Right kidney (tissue), 1 donor: Measurements from ENCODE around the gene BTG1.

Source experiments
- DNase-seq: peaks from one replicate; pipeline ENCODE4 v3.0.0-alpha.2; 2016

Gene BTG1

DNA sequence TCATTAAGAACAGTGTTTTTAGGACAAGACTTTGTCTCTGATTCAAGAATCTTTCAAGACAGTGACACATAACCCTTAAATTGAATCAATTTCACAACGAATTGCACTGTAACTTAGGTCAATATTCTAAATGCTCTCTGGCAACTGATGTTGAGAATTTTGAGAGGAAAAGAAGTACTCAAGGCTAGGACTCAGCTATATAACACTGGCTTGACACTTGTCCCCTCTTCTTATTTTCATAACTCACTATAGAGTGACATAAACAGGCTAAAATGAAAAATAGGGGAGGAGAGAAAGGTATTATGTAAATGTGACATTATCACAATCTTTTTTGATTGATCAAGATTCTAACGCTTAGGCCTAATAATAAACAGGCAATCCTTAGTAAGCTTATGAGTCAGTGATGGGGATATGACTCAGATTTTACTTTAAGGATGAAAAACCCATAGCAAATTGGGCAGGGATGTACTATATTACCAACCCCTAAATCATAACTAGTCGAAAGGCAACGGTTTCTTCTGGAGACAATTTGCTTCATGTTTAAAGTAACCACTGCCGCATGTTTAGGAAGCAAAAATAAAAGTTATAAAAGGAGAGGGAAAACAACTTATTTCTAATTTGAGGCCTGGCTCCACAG, 10.9 kb downstream of the BTG1 start:
- no peak for DNase-seq

DNA sequence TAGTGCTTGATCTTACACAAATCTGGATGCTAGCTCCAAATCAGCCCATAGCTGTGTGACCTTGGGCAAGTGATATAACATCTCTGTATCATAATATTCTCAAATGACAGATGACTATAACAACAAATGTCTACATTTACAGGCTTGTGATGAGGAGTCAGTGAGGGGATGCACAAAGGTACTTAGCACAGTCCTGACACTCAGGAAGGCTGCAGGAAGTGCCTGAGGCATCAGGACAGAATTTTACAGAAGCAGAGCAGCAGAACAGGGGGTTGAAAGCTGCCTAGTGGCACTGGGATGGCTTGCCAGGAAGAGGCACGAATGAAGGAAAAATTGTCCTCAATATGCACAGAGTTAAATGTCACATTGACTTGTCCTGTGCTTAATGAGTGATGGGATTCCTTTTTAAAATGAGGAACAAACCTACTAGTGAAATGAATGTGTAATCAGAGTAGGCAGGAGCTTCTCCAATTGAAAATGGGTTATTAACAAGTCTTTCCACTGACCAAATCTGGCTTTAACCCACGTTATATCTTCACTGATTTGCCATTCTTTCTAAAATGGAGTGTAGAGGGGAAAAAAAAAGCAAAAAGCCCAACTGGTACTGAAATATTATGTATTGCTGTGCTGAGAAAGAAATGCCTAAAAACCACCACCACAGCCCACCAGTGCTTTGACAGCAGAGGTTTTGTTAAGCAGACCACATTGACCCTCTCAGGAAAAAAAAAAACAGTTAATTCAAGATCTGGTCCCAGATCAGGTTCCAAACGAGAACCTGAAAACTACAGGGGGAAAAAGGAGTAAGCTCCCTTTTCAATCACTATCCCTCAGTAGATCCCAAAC, 11.6 kb downstream of the BTG1 start:
- no peak for DNase-seq

DNA sequence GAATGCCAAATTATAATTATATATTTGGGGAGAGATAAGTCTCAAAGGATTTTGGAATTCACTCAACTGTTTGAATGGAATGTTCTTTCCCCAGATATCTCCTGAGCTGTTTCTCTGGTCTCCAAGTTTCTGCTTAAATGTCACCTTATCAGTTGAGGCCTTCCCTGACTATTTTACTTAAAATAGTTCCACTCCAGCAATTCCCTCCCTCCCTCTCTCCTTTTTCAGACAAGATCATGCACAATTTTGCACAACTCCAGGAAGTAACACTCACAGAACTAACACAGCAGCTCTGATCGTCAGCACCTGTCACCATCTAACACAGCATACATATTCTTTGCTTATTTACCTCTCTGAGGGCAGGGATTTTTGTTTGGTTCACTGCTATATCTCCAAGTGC, 12.5 kb downstream of the BTG1 start:
- DNase-seq = no peak

DNA sequence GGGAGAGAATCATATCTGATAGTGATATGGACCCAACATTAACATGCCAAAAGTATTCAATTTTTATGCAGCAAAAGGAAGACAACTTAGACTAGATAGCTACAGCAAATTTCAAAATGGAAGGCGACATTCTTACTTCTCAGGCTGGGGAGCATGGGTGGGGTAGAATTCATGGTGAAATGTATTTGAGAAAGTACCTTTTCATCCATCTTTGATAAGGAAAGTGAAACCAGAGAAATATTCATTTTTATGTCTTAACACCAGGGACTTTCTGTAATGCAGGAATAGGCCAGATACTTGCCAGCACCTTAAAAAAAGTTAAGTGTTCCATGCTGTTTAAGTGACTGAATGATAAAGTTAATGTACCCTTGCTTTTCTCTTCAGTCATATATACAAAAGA, 13.4 kb downstream of the BTG1 start:
- no peak for DNase-seq

DNA sequence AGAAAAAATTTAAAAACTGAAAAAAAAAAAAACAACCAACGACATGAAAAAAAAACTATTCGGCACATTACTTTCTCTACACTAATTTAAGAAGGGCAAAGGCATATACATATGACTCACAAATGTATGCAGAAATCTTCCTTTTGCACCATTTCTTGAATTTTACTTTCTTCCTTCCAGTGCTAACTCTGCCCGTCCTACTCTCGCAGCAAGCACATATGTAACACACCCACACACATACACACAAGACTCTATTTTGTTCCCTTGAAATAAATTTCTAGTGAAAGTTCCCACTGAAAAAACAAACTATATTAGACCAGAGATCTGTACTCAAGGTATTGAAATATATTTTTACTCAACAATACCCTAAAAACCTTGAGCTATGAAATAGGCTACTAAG, 14.6 kb downstream of the BTG1 start:
- no peak for DNase-seq

DNA sequence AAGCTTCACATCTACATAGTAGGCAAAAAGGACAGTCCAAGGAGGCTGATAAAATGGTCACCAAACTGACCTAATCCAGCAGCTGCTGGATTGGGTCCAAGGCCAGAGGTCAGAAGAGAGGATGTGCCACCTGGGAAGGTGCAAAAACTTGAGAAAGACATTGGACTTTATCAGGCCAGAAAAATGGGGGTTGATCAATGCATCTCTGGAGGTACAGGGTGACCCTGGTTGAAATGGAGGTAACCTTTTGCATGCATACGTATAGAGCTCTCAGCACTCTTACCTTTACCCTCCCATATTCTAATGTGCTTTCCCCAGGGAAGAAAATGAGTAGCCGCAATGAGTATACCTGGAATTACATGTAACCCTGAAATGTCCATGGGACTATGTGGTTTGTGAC, 16.0 kb downstream of the BTG1 start:
- no peak for DNase-seq

DNA sequence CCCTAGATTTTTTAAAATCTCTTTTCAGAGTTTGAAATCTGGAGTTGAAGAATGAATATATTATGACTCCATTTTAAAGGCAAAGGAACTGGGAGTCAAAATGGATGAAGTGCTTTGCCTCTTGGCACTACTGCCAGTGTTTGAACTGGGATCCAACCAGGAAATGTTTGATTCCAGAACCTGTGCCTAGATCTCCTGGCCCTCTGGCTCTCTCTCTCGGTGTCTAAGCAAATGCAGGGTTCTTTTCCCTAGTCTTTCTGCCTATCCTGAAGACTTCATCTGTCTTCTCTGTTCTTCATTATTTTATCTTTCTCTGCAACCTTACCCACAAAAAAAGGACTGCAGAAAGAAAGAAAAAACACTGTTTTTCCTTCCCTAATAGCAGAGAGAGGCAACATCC, 17.0 kb downstream of the BTG1 start:
- no peak for DNase-seq

DNA sequence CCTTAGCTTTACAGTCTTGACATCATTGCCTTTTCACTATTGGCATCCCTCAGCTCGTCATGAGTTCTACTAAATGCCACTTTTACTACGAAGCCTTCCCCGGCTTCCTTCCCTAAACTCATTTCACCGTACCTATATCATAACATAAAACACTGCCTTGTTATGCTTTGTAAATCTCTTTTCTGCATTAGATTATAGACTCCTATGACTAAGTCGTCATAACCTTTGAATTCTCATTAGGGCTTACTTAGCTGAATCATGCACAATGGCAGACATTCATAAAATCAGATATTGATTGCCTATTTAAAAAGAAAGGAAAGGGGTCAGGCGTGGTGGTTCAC, 21.0 kb downstream of the BTG1 start:
- no peak for DNase-seq

DNA sequence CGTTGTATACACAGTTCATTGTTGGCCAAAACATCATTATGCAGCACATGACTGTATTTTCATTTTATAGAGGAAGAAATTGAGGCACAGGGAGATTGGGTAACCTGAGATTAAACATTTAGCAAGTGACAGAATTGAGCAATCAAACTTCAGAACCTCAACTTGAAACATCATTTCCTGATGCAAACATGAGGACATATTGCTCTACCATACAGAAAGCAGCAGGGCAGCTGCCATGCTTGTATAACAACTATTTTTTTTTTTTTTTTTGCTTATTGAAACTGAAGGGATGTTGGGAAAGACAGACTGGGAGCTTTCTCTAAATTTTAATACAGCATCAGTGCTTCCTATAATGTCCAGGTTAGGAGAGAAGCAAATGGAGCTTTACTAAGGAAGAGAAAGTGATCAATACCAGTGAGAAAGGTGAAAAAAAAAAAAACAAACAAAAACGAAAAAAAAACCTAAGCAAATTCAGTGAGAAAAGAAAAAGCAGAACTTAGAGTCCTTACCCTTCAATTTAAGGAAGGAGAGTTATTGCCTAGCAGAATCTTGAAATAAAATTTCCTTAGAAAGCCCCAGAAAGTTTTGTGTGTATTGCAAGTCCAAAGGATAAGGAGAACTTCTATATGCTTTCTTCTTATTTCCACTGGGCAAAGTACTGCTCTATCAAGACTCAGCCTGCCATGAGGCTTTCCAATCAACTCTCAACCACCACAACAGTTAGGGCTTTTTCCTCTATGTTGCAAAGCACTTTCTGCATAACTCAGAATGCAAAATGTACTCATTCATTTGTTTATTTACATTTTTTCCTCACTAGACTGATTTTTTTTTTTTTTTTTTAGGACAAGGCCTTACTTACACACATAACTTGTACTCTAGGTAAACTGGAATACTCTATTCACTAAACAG, 21.6 kb downstream of the BTG1 start:
- no peak for DNase-seq

DNA sequence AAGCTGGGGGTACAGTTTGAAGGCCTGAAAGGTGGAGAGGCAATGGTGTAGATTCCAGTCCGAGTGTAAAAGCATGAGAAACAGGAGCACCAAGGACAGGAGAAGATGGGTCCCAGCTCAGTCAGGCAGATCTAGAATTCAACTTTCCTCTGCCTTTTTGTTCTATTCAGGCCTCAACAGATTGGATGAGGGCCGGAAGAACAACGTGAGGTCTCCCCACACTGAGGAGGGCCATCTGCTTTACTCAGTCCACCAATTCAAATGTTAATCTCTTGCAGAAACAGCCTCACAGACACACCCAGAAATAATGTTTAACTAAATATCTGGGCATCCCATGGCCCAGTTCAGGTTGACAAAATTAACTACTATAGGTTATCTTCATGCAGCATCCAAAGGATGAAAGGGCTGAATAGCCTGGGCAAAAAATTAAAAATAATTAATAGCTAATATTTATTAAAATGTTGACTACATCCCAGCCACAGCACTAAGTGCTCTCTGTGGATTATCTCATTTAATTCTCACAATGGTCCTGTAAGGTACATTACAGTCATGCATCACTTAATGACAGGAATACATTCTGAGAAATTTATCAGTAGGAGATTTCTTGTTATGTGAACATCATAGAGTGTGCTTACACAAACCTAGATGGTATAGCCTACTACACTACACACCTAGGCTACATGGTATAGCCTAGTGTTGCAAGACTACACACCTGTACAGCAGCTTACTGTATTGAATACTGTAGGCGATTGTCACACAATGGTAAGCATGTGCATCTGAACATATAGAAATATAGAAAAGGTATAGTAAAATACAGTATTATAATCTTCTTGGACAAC, 22.5 kb downstream of the BTG1 start:
- no peak for DNase-seq

DNA sequence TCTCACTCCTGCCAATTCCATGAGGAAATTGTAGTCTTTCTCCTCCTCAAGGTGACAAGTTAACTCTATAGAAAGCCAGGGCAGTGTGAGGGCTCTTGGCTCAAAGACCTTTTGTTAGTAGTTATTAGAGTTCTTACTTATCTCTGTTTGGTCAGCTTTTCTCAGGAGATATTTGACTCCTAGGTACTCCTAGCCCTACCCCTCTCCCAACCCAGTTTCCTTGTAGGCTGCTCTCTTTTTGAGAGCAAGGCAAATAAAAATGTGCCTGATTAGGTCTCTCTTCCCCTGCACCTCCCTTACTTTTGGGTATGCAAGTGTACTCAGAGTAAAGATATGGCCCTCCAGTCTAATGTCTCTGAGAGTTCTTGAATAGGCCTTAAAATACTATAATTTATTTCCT, 23.8 kb downstream of the BTG1 start:
- no peak for DNase-seq

DNA sequence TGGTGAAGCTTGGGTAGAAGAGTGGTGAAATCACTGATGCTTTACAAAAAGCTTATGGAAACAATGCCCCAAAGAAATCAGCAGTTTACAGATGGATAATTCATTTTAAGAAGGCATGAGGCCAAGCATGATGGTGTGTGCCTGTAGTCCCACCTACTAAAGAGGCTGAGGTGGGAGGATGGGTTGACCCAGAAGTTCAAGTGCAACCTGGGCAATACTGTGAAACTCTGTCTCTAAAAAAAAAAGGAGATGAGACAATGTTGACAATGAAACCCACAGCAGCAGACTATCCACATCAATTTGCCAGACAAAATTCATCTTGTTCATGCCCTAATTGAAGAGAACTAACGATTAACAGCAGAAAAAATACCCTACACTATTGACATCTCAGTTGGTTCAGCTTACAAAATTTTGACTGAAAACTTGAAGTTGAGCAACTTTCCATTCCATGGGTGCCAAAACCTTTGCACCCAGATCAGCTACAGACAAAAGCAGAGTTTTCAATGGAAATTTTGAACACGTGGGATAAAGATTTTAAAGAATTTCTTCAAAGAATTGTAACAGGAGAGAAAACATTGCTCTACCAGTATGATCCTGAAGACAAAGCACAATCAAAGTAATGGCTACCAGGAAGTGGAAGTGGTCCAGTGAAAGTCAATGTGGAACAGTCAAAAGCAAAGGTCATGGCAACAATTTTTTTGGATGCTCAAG, 26.7 kb downstream of the BTG1 start:
- DNase-seq = no peak

DNA sequence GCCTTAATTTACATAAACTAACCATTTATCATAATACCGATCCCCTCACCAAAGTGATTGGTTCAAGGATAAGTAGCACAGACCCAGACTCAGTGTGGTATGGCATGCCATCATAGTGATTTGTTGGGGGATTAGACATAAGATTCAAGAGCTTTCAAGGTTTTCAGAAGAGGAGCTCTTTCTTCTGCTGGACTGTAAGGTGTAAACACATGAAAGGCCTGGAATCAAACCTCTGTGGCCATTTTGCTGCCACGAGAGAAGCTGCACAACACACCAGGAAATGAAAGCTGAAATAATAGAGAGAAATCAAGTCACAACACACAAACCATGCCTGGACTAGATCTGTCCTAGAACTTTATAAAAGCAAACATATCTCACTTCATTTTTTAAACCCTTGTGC, 30.8 kb downstream of the BTG1 start:
- no peak for DNase-seq

DNA sequence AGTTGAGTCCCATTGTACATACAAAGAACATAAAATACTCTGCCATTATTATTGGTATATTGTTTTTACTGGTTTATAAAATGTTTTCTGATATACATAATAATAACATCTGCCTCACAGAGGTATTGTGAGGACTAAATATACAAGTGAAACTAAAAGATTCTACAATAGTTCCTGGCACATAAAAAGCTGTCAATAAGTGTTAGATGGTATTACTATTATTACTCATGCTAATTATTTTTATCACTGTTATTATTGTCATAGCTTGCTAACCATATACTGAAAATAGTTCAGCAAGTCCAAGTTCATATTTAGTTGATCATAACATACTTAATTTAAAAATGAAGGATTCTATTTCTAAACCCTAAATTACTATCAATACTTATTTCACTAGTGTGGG, 34.4 kb downstream of the BTG1 start:
- no peak for DNase-seq

DNA sequence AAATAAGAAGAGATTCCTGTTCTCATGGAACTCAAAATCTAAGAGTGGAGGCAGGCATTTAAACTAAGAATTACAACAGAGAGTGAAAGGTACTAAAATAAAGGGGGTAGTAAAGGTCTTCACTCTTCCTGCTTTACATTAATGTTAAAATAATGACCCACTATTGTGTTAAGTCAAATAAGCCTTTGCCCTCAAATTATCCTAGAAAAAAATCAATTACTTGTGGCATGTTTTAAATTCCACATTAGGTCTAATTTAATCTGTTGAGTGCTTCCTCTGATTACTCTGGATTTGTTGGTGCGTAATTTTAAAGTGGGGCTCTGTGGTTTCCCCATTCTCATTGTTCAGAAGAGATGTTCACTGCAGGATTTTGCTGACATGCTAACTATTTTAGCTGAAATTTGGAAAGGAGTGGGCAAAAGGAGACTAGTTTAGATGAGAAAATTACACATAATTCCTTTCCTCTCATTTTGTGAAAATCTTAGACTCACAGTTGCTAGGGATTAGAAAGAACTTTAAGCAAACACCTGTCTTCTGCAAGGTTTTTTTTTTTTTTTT, 35.5 kb downstream of the BTG1 start:
- DNase-seq = no peak

DNA sequence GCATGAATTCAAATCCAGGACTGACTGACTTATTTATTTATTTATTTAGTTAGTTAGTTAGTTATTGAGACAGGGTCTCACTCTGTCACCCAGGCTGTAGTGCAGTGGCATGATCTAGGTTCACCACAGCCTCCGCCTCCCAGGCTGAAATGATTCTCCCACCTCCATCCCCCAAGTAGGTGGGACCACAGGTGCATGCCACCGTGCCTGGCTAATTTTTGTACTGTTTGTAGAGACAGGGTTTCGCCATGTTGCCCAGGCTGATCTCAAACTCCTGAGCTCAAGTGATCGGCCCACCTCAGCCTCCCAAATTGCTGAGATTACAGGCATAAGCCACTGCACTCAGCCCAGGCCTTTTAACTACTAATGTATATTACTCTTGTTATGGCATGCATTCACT, 36.0 kb downstream of the BTG1 start:
- DNase-seq = no peak

DNA sequence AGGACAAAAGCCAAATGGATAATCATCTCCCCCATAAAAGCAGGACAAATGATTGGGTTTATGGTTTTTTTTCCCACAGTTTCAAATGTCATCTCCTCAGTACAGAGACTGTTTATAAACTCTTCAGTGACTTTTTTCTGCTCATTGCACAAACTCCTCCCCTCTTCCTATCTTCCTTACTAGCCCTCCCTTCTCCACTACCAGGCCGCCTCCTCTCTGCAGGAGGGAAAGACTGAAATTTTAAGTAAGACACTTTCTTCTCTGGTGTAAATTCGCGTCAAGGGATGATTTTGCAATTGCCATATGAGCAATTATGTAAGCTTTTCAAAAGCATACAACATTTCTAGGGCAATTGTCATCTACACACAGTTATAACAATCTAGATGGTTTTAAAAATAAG, 37.0 kb downstream of the BTG1 start:
- DNase-seq = no peak

DNA sequence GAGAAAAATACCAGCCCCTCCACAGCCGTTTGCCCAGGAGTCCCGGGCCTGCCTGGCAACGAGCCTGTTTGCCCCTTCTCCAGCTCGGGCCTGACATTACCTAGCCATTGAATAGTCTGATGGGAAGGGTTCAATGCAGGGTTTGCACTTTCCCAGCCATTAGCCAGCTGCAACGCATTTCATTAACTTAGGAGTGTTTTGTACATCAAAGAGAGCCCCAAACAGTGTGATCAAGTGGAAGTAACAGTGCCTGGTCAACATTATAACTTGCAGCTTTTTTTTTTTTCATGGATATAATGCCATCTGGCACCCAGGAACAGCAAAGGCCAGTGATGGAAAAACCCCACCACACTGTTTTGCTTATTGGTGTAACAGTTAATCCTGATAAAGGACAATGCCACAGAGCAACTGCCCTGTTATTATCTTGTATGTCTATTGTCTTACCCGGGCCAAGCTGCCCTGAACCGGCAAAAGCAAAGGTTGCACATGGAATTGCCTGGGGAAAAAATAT, 38.0 kb downstream of the BTG1 start:
- DNase-seq = no peak

DNA sequence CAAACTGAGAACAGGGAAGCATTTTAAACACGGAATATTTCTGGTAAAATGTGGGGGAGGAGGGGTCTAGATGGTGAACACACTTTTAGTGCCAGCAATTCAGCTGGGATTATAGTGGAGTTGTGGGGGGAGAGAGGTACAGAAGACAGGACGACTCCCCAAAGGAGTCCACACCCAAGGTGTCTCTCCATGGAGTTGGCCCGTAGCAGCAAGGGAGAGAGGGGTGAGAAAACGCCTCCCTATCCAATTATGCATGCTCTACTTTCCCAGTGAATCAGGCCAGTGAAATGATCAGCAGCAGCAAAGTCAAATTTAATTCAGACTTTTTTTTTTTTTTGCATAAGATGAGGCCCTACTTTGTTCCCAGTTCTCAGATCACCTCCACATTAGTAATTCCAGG, 38.6 kb downstream of the BTG1 start:
- DNase-seq = no peak

DNA sequence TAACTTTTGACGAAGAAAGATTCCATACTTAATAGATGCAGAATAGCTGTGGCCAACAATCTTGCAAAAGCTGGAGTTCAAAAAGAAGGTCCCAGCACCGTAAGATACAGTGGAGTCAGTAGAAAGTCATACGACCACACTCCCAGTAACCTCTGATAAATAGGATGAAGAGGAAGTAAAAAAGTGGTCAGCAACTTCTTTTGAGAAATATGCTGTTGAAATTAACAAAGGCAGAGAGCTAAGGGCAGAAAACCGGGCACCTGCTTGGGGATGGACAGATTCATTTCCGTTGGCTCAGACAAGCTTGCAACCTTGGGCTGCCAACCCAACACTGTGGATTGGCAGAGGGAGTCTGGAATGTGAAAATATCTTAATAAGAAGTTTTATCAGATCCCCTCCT, 40.0 kb downstream of the BTG1 start:
- DNase-seq = no peak

DNA sequence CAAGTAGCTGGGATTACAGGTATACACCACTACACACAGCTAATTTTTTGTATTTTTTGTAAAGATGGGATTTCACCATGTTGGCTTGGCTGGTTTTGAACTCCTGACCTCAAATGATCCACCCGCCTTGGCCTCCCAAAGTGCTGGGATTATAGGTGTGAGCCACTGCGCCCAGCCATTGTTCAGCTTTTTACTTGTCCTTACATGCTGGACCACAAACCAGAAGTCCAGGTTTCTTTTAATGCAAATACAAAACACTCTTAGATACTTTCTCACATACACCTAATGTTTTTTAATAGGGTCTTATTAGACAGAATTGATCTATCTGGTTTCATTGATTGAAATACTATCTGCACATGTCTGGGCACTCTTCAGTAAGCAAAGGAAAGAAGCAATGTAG, 40.5 kb downstream of the BTG1 start:
- no peak for DNase-seq
